Kidney epithelial cell (primary cell): Measurements from ENCODE around the gene CBFA2T3. TPM values are rescaled to one million over a fixed set of nuclear protein-coding genes. Genes with fewer than 3 reads are reported as not detected.

Experiments used
- DNase-seq: peaks from one replicate; pipeline ENCODE4 v3.0.0-alpha.2; 2010; ENCODE audit warnings: low read depth
- H3K27me3 ChIP-seq: 2 replicates; pipeline ENCODE4 v1.6.0; 2011; ENCODE audit warnings: low read length; ENCODE audit not compliant: control insufficient read depth, insufficient read depth
- H3K36me3 ChIP-seq: 2 replicates; pipeline ENCODE4 v1.5.1; 2011; ENCODE audit warnings: low read length; ENCODE audit not compliant: control insufficient read depth, insufficient read depth
- H3K4me3 ChIP-seq: 2 replicates; pipeline ENCODE4 v1.5.1; 2011; ENCODE audit warnings: low read depth, mild to moderate bottlenecking, control low read depth, low read length
- CTCF ChIP-seq: IDR thresholded peaks from 2 replicates; pipeline ENCODE4 v1.5.1; 2011; ENCODE audit warnings: mild to moderate bottlenecking, moderate library complexity, low read length, control low read depth, inconsistent platforms; ENCODE audit not compliant: insufficient read depth, poor library complexity, severe bottlenecking
- total RNA-seq: library from RNA; depleted of rRNA; stranded (reverse); fragments of >200 nt; gene quantifications from 2 replicates; pipeline ENCODE4 v1.2.3, GENCODE V29; 2015

The CBFA2T3 gene
- total RNA-seq, 1 donor from 2014 or later = 0.63 TPM

- no peak for DNase-seq
- H3K27me3 ChIP-seq = peaks cover 16% of the 10 kb centered on the region
- no peak for TF ChIP-seq CTCF
- no peaks in the 10 kb centered on the region for H3K36me3 ChIP-seq
- no peak overlapping the region for H3K4me3 ChIP-seq
Observed at GRCh38 chr16:88888461-88889387, 88.3 kb downstream of the CBFA2T3 start.

DNA sequence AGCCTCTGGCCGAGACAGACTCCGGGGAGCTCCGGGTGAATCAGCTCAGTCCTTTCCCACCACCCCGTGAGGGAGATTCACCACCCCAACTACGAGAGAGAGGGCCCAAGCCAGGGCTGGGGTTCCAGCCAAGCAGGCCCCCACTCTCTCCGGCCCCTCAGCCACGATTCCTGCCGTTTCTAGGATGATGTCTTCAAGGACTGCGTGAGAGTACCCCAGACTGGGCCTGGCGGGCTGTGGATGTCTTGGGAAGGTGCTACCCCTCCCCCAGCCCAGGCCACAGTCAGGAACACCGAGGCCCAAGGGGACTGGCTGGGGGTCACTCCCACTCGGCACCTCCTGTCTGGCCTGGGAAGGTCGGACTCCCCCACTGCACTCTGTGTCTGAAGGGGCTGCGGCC, 89.0 kb downstream of the CBFA2T3 start:
- DNase-seq = no peak
- H3K36me3 ChIP-seq = no peaks in the 10 kb centered on the region
- H3K27me3 ChIP-seq = peaks cover 16% of the 10 kb centered on the region
- H3K4me3 ChIP-seq = no peak overlapping the region
- TF ChIP-seq CTCF = no peak

DNA sequence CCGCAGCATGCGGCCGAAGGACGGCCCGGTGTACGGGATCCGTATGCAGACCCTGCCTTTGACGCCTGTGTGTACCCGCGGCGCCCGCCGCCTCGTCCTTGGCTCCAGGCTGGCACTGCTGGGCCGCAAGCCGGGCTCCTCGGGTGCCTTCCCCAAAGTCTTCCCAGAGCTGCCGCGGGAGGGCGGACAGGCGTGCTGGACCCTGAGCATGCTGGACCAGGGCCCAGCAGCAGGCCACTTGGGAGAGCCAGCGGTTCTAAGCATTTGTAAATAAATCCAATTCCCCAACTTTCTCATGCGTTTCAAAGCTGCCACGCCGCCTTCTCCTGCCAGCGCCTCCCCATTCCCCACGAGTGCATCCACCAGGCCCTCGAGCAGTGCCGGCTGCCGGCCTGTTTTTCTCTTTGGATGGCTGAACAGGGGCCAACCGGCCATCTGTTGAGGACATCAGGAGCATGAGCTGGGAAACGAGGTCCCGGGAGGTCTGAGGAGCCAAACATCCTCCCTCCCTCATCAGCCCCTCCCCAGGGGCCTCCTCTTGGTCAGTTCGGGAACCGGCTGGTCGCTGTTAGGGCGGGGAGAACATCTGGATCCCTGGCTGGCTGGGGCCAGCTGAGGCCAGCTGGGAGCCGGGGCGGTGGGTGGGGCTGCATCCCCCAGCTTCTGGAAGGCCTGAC, 90.0 kb downstream of the CBFA2T3 start:
- Histone ChIP-seq H3K36me3 (no peaks in the 10 kb centered on the region), H3K27me3 (peaks cover 20% of the 10 kb centered on the region), H3K4me3 (no peak overlapping the region)
- TF ChIP-seq CTCF = no peak
- DNase-seq = no peak

DNA sequence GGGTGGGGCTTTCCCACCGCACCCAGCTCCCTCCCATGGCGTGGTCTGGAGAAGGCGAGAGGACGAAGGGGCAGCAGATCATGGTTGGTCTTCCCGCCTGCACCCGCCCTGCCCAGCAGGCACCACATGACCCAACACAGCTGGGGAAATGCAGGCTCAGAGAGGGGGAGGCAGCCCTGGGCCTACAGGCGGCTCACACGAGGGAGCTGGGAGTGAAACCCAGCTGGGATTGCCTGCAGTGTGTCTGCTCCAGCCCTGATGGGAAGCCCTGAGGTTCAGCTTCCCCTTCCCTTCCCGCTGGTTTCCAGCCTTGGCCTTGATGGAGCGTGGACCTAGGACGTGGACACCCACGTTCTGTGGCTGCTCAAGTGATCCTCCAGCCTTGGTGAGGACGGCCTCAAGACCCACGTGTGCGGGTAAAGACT, 90.6 kb downstream of the CBFA2T3 start:
- no peak for DNase-seq
- Histone ChIP-seq H3K4me3 (no peak overlapping the region), H3K36me3 (no peaks in the 10 kb centered on the region), H3K27me3 (peaks cover 26% of the 10 kb centered on the region)
- TF ChIP-seq CTCF = no peak

DNA sequence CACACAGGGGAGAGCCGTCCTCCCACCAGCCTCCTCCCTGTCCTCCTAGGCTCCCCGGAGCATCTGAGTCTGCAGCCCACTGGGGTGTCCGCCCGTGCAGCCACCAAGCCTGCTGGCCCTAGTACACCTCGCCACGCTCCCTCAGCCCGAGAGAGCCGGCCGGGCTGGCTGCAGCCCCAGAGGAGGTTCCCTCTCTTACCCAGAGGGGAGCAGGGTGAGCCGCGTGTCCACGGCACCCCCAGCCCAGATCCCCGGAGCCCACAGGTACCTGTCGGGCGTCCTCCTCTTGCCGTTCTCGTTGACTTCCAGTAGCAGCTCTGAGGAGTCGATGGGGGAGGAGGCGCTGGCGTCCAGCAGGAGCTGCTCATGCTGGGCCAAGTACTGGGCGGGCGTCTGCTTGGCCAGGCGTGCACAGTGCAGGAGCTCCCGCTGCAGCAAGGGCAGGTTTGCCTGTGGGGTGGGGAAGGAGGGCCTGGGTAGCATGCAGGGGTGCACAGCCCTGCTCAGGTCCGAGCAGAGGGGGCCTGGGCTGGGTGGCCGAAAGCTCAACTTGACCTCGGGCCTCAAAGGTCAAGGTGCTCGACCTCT, 91.2 kb downstream of the CBFA2T3 start:
- no peak for DNase-seq
- Histone ChIP-seq H3K4me3 (no peak overlapping the region), H3K36me3 (no peaks in the 10 kb centered on the region), H3K27me3 (peaks cover 31% of the 10 kb centered on the region)
- no peak for TF ChIP-seq CTCF
